Measurements from ENCODE around the gene FREY1.

The FREY1 gene
- total RNA-seq: 0 to 2.6 (median 1.5) reads per million in 9 experiments

GRCh38 chr11:45906965-45907611, at the start of gene FREY1:
TSS of gene FREY1 (minus strand) at chr11:45907271. CDS start at chr11:45907245, 26 bp downstream.
- peak within 1 kb of the TSS; percentile 84 to 91 for H3K27ac Mint-ChIP-seq
- peaks cover 8 to 14% of the 10 kb centered on the region in 2 donors for H3K4me1 Mint-ChIP-seq (ENCODE audit: low read depth in 2 of 2)
- H3K4me3 Mint-ChIP-seq: no peak within 1 kb of the TSS
- no peaks in the 10 kb centered on the region for H3K27me3 Mint-ChIP-seq
- no peaks in the 10 kb centered on the region for H3K9me3 Mint-ChIP-seq
- no peak for ATAC-seq (replicated peaks)
- peaks cover 39% of the 10 kb centered on the region for H3K36me3 Mint-ChIP-seq (ENCODE audit: insufficient read depth)
- DNase-seq: no peak

GRCh38 chr11:45949992-45950407, 42.9 kb upstream of the FREY1 start:
- Mint-ChIP-seq H3K4me1 (ENCODE audit: low read depth in 2 of 2) (no peaks in the 10 kb centered on the region), H3K27ac (peak overlapping the region in 1 of 2 donors; percentile 22), H3K27me3 (no peaks in the 10 kb centered on the region), H3K9me3 (no peaks in the 10 kb centered on the region), H3K4me3 (no peak overlapping the region), H3K36me3 (ENCODE audit: insufficient read depth) (peaks cover 39% of the 10 kb centered on the region)
- DNase-seq (no peak), ATAC-seq (replicated peaks) (no peak)

GRCh38 chr11:45948356-45948755, 41.3 kb upstream of the FREY1 start:
- ATAC-seq (replicated peaks) (no peak), DNase-seq (no peak)
- H3K4me3 Mint-ChIP-seq: no peak overlapping the region
- H3K36me3 Mint-ChIP-seq (ENCODE audit: insufficient read depth): peaks cover 44% of the 10 kb centered on the region
- H3K4me1 Mint-ChIP-seq (ENCODE audit: low read depth in 2 of 2): no peaks in the 10 kb centered on the region
- H3K27ac Mint-ChIP-seq: peak overlapping the region in 1 of 2 donors; percentile 67
- no peaks in the 10 kb centered on the region for H3K27me3 Mint-ChIP-seq
- H3K9me3 Mint-ChIP-seq: no peaks in the 10 kb centered on the region

- DNase-seq (no peak), ATAC-seq (replicated peaks) (no peak)
- Mint-ChIP-seq H3K36me3 (ENCODE audit: insufficient read depth) (peaks cover 46% of the 10 kb centered on the region), H3K27me3 (no peaks in the 10 kb centered on the region), H3K27ac (no peak overlapping the region), H3K4me3 (no peak overlapping the region), H3K9me3 (no peaks in the 10 kb centered on the region), H3K4me1 (ENCODE audit: low read depth in 2 of 2) (no peaks in the 10 kb centered on the region)
These were observed 40.8 kb upstream of the FREY1 start for GRCh38 chr11:45947885-45948284.

- DNase-seq (no peak), ATAC-seq (replicated peaks) (no peak)
- Mint-ChIP-seq H3K27me3 (no peaks in the 10 kb centered on the region), H3K4me1 (ENCODE audit: low read depth in 2 of 2) (peaks cover 0 to 3% of the 10 kb centered on the region in 2 donors), H3K4me3 (no peak overlapping the region), H3K9me3 (no peaks in the 10 kb centered on the region), H3K36me3 (ENCODE audit: insufficient read depth) (peaks cover 47% of the 10 kb centered on the region), H3K27ac (no peak overlapping the region)
These were observed 38.4 kb upstream of the FREY1 start for GRCh38 chr11:45945397-45945999.

GRCh38 chr11:45942381-45942780, 35.3 kb upstream of the FREY1 start:
- Mint-ChIP-seq H3K4me3 (no peak overlapping the region), H3K9me3 (no peaks in the 10 kb centered on the region), H3K27ac (no peak overlapping the region), H3K36me3 (ENCODE audit: insufficient read depth) (peaks cover 44% of the 10 kb centered on the region), H3K27me3 (no peaks in the 10 kb centered on the region), H3K4me1 (ENCODE audit: low read depth in 2 of 2) (peaks cover 0 to 3% of the 10 kb centered on the region in 2 donors)
- DNase-seq (no peak), ATAC-seq (replicated peaks) (no peak)

- no peak for ATAC-seq (replicated peaks)
- H3K27ac Mint-ChIP-seq: peak overlapping the region in 1 of 2 donors; percentile 35
These were observed 34.2 kb upstream of the FREY1 start for GRCh38 chr11:45941285-45941684.

GRCh38 chr11:45939836-45940235, 32.8 kb upstream of the FREY1 start:
- H3K36me3 Mint-ChIP-seq (ENCODE audit: insufficient read depth): peaks cover 58% of the 10 kb centered on the region
- peak overlapping the region in 1 of 2 donors; percentile 68 for H3K27ac Mint-ChIP-seq
- DNase-seq (no peak), ATAC-seq (replicated peaks) (no peak)
- H3K4me3 Mint-ChIP-seq: no peak overlapping the region
- H3K9me3 Mint-ChIP-seq: no peaks in the 10 kb centered on the region
- no peaks in the 10 kb centered on the region for H3K27me3 Mint-ChIP-seq
- H3K4me1 Mint-ChIP-seq (ENCODE audit: low read depth in 2 of 2): peaks cover 0 to 3% of the 10 kb centered on the region in 2 donors

More at GRCh38 chr11:45941285-45941684, 34.2 kb upstream of the FREY1 start:
- H3K9me3 Mint-ChIP-seq: no peaks in the 10 kb centered on the region
- H3K36me3 Mint-ChIP-seq (ENCODE audit: insufficient read depth): peaks cover 52% of the 10 kb centered on the region
- H3K4me1 Mint-ChIP-seq (ENCODE audit: low read depth in 2 of 2): peaks cover 0 to 3% of the 10 kb centered on the region in 2 donors
- H3K4me3 Mint-ChIP-seq: no peak overlapping the region
- no peaks in the 10 kb centered on the region for H3K27me3 Mint-ChIP-seq
- DNase-seq: no peak

GRCh38 chr11:45937916-45938315, 30.8 kb upstream of the FREY1 start:
- no peak overlapping the region for H3K27ac Mint-ChIP-seq
- no peaks in the 10 kb centered on the region for H3K9me3 Mint-ChIP-seq
- H3K27me3 Mint-ChIP-seq: no peaks in the 10 kb centered on the region
- no peak for ATAC-seq (replicated peaks)
- H3K36me3 Mint-ChIP-seq (ENCODE audit: insufficient read depth): peaks cover 69% of the 10 kb centered on the region
- DNase-seq: no peak
- H3K4me1 Mint-ChIP-seq (ENCODE audit: low read depth in 2 of 2): peaks cover 0 to 3% of the 10 kb centered on the region in 2 donors
- H3K4me3 Mint-ChIP-seq: no peak overlapping the region

GRCh38 chr11:45936511-45937054, 29.5 kb upstream of the FREY1 start:
- Mint-ChIP-seq H3K27me3 (no peaks in the 10 kb centered on the region), H3K4me1 (ENCODE audit: low read depth in 2 of 2) (peaks cover 3 to 5% of the 10 kb centered on the region in 2 donors), H3K27ac (no peak overlapping the region), H3K36me3 (ENCODE audit: insufficient read depth) (peaks cover 73% of the 10 kb centered on the region), H3K4me3 (no peak overlapping the region), H3K9me3 (no peaks in the 10 kb centered on the region)
- ATAC-seq (replicated peaks) (no peak), DNase-seq (no peak)

- no peak for DNase-seq
- H3K4me3 Mint-ChIP-seq: no peak overlapping the region
- H3K27ac Mint-ChIP-seq: no peak overlapping the region
- no peaks in the 10 kb centered on the region for H3K27me3 Mint-ChIP-seq
- H3K36me3 Mint-ChIP-seq (ENCODE audit: insufficient read depth): peaks cover 77% of the 10 kb centered on the region
- H3K9me3 Mint-ChIP-seq: no peaks in the 10 kb centered on the region
- ATAC-seq (replicated peaks): no peak
- peaks cover 13 to 15% of the 10 kb centered on the region in 2 donors for H3K4me1 Mint-ChIP-seq (ENCODE audit: low read depth in 2 of 2)
These were observed 28.4 kb upstream of the FREY1 start for GRCh38 chr11:45935349-45936064.

- peaks cover 77% of the 10 kb centered on the region for H3K36me3 Mint-ChIP-seq (ENCODE audit: insufficient read depth)
- ATAC-seq (replicated peaks): no peak
- H3K9me3 Mint-ChIP-seq: no peaks in the 10 kb centered on the region
- DNase-seq: no peak
- H3K27ac Mint-ChIP-seq: no peak overlapping the region
- H3K4me3 Mint-ChIP-seq: no peak overlapping the region
- H3K27me3 Mint-ChIP-seq: no peaks in the 10 kb centered on the region
- peaks cover 20 to 23% of the 10 kb centered on the region in 2 donors for H3K4me1 Mint-ChIP-seq (ENCODE audit: low read depth in 2 of 2)
These were observed 27.7 kb upstream of the FREY1 start for GRCh38 chr11:45934580-45935318.
